ENCODE data around the gene AP5S1. TPM values are rescaled to one million over a fixed set of nuclear protein-coding genes. Genes with fewer than 3 reads are reported as not detected.

Gene AP5S1
- total RNA-seq, 1 donor from 2014 or later = 13.4 TPM

DNA sequence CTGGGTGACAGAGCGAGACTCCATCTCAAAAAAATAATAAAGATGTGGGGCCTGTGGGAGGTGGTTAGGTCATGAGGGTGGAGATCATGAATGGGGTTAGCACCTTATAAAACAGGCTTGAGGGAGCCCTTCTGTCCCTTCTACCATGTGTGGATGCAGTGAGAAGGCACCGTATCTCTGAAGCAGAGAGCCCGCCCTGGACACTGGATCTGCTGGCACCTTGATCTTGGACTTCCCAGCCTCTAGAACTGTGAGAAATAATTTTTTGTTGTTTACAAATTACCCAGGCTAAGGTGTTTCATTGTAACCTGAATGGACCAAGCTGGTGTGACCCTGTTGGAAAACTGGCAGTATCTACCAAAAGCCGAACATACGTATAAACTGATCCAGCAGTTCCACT lies 53.2 kb downstream of the AP5S1 start:
- CTCF ChIA-PET = no interaction called here
- TF ChIP-seq, protein P1, sequence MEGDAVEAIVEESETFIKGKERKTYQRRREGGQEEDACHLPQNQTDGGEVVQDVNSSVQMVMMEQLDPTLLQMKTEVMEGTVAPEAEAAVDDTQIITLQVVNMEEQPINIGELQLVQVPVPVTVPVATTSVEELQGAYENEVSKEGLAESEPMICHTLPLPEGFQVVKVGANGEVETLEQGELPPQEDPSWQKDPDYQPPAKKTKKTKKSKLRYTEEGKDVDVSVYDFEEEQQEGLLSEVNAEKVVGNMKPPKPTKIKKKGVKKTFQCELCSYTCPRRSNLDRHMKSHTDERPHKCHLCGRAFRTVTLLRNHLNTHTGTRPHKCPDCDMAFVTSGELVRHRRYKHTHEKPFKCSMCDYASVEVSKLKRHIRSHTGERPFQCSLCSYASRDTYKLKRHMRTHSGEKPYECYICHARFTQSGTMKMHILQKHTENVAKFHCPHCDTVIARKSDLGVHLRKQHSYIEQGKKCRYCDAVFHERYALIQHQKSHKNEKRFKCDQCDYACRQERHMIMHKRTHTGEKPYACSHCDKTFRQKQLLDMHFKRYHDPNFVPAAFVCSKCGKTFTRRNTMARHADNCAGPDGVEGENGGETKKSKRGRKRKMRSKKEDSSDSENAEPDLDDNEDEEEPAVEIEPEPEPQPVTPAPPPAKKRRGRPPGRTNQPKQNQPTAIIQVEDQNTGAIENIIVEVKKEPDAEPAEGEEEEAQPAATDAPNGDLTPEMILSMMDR (IDR thresholded peaks at IDR 0.05) = no peak
- H3K36me3 Mint-ChIP-seq (ENCODE audit: low read depth) = peaks cover 53% of the 10 kb centered on the region
- no peak overlapping the region for H3K4me3 Mint-ChIP-seq
- no peak overlapping the region for H3K27ac Mint-ChIP-seq
- peaks cover 14% of the 10 kb centered on the region for H3K4me1 Mint-ChIP-seq
- intact Hi-C loops (cut with micrococcal nuclease) = no loop called here
- H3K27me3 Mint-ChIP-seq = no peaks in the 10 kb centered on the region
- DNase-seq = no peak
- H3K9me3 Mint-ChIP-seq = no peaks in the 10 kb centered on the region
- no peak for ATAC-seq (ENCODE audit: low read depth)
- POLR2A ChIA-PET = no interaction called here

DNA sequence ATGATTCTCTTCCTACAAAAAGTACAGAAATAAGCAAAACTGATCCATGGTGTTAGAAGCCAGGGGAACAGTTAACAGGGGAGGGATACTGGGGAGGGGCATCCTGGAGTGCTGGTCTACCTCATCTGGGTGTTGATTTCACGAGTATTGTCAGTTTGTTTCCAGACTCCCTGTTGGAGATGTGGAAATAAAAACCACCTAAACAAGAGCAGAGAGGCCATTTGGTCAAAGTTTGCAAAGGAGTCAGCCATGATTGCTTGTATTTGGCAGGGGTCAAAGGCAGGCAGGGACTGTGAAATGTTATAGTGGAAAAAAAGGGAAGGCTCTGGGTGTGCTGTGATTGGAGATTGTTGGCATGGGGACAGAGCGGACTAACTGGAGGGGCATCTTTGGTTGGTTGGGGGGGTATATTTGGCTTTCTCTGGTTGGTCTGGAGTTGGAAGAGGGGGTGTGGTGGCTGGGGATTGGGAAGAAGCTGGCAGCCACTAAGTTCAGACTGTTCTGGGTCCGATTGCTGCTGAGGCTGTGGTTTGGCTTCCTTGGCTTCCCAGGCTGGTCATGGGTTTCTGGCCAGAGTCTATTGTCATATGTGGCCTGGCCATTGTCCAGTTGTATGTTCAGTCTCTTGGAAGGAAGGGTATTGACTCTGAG lies 54.0 kb downstream of the AP5S1 start:
- peaks cover 16% of the 10 kb centered on the region for H3K4me1 Mint-ChIP-seq
- H3K27ac Mint-ChIP-seq = no peak overlapping the region
- CTCF ChIA-PET = no interaction called here
- DNase-seq = no peak
- POLR2A ChIA-PET = no interaction called here
- H3K9me3 Mint-ChIP-seq = no peaks in the 10 kb centered on the region
- TF ChIP-seq, protein P1 (IDR thresholded peaks at IDR 0.05) = no peak
- H3K36me3 Mint-ChIP-seq (ENCODE audit: low read depth) = peaks cover 57% of the 10 kb centered on the region
- H3K27me3 Mint-ChIP-seq = no peaks in the 10 kb centered on the region
- intact Hi-C loops (cut with micrococcal nuclease) = no loop called here
- no peak overlapping the region for H3K4me3 Mint-ChIP-seq
- ATAC-seq (ENCODE audit: low read depth) = no peak

DNA sequence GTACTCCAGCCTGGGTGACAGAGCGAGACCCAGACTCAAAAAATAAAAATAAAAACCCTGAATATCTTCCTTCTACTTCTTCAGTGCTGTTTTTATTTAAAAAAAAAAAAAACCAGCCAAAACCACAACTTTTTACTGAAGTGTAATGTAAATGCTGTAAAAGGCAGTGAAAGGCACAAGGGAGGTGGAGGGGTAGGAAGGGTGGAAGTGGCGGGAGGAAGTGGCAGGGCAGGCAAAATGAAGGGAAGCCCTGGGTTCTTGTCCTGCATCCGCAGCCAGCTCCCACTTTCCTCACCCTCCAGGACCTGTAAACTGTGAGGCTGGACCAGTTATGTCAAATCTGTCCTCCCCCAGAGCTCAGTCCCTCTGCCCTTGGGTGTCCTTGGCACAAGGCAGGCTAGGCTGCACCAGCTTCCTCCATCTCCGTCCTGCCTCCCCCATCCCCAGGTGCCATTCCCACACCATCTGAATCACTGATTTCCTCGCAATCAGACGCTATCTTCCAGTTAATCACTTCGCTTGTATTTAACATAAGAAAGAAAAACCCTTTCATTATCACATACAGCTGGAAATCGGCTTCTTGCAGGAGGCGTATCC lies 55.1 kb downstream of the AP5S1 start:
- no peaks in the 10 kb centered on the region for H3K27me3 Mint-ChIP-seq
- CTCF ChIA-PET = no interaction called here

DNA sequence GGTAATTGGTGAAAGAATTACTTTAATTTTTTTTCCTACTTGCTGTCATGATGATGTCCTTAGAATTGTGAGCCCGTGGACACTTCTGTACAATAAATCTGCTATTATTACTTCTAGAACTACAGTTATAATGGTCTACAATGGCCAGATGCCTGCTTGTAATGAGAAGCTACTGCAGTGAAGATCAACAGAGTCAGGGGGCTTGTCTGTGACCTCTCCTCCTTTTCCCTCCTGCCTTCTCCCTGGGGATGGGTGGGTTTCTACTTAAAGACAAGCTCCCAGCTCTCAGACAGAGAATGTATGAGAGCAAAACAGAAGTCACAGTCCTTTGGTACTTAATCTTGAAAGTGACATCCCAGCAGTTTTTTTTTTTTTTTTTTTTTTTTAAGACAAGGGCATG lies 55.7 kb downstream of the AP5S1 start:
- Mint-ChIP-seq H3K4me1 (peaks cover 16% of the 10 kb centered on the region), H3K27ac (no peak overlapping the region), H3K36me3 (ENCODE audit: low read depth) (peaks cover 54% of the 10 kb centered on the region), H3K9me3 (no peaks in the 10 kb centered on the region), H3K27me3 (no peaks in the 10 kb centered on the region), H3K4me3 (no peak overlapping the region)
- TF ChIP-seq, protein P1 (IDR thresholded peaks at IDR 0.05) = no peak
- ATAC-seq (ENCODE audit: low read depth) = no peak
- CTCF ChIA-PET = no interaction called here
- POLR2A ChIA-PET = interaction anchor here (0.6 to 0.7 kb wide), 2 partner anchors 56 to 70 kb away, joined by 3 to 4 read pairs; partner anchors contain the start of gene AP5S1
- intact Hi-C loops (cut with micrococcal nuclease) = no loop called here
- DNase-seq = no peak

More for the DNA sequence above, 55.1 kb downstream of the AP5S1 start:
- TF ChIP-seq, protein P1 (IDR thresholded peaks at IDR 0.05) = no peak
- POLR2A ChIA-PET = interaction anchor here (0.6 to 0.7 kb wide), 2 partner anchors 55 to 70 kb away, joined by 3 to 4 read pairs; partner anchors contain the start of gene AP5S1
- H3K27ac Mint-ChIP-seq = no peak overlapping the region
- intact Hi-C loops (cut with micrococcal nuclease) = no loop called here
- H3K4me3 Mint-ChIP-seq = no peak overlapping the region
- no peaks in the 10 kb centered on the region for H3K9me3 Mint-ChIP-seq
- no peak for ATAC-seq (ENCODE audit: low read depth)
- H3K36me3 Mint-ChIP-seq (ENCODE audit: low read depth) = peaks cover 57% of the 10 kb centered on the region
- H3K4me1 Mint-ChIP-seq = peaks cover 16% of the 10 kb centered on the region
- no peak for DNase-seq

DNA sequence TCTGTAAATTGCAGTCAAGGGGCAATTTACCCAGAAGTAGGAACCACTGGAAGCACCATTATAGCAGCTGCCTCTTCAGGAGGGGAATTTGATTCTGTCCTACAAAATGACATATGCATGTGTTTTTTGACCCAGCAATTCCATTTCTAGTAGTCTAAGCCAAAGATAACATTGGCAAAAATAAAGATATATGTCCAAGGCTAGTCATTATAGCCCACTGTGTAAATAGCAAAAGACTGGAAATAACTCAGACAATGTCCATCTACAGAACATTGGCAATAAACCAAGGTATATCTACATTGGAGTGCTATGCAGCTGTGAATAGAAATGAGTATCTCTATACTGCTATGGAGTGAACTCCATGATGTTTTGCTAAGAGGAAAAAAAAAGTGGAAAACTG lies 56.3 kb downstream of the AP5S1 start:
- Mint-ChIP-seq H3K9me3 (no peaks in the 10 kb centered on the region), H3K27ac (no peak overlapping the region), H3K27me3 (no peaks in the 10 kb centered on the region), H3K4me1 (peaks cover 16% of the 10 kb centered on the region), H3K36me3 (ENCODE audit: low read depth) (peaks cover 48% of the 10 kb centered on the region), H3K4me3 (no peak overlapping the region)
- intact Hi-C loops (cut with micrococcal nuclease) = no loop called here
- ATAC-seq (ENCODE audit: low read depth) (no peak), DNase-seq (no peak)
- POLR2A ChIA-PET = interaction anchor here (1.3 kb wide), 1 partner anchor 30 kb away, joined by 3 read pairs; no protein-coding TSS in a partner anchor
- TF ChIP-seq, protein P1 (IDR thresholded peaks at IDR 0.05) = no peak
- CTCF ChIA-PET = no interaction called here

Other genes with a start within 250 kb of the AP5S1 start
- gene GFRA4, start 157.1 kb upstream of the AP5S1 start, total RNA-seq = not detected in 2 replicates
- not detected in 2 replicates for gene ADAM33, start 138.5 kb upstream of the AP5S1 start, total RNA-seq
- gene SIGLEC1, start 107.9 kb upstream of the AP5S1 start, total RNA-seq = not detected in 2 replicates
- gene HSPA12B, start 87.9 kb upstream of the AP5S1 start, total RNA-seq = not detected in 2 replicates
- 29.9 and 31.1 TPM in 2 replicates for gene ADISSP, start 52.8 kb upstream of the AP5S1 start, total RNA-seq
- not detected in 2 replicates for gene SPEF1, start 39.1 kb upstream of the AP5S1 start, total RNA-seq
- 50.1 and 51.7 TPM in 2 replicates for gene CENPB, start 33.8 kb upstream of the AP5S1 start, total RNA-seq
- gene CDC25B, start 24.2 kb upstream of the AP5S1 start, total RNA-seq = 21.6 and 24.3 TPM in 2 replicates
- gene MAVS, start 26.3 kb downstream of the AP5S1 start, total RNA-seq = 33.5 and 39.7 TPM in 2 replicates
- 52.1 and 55.0 TPM in 2 replicates for gene PANK2, start 68.8 kb downstream of the AP5S1 start, total RNA-seq
- 6.3 and 6.9 TPM in 2 replicates for gene RNF24, start 195.0 kb downstream of the AP5S1 start, total RNA-seq